ENCODE results near the gene CCDC57. TPM values are rescaled to one million over a fixed set of nuclear protein-coding genes. Genes with fewer than 3 reads are reported as not detected.

CCDC57 gene
- total and polyA plus RNA-seq, 11 donors, result 4.3 to 17.6 (median 9.5) TPM

DNA sequence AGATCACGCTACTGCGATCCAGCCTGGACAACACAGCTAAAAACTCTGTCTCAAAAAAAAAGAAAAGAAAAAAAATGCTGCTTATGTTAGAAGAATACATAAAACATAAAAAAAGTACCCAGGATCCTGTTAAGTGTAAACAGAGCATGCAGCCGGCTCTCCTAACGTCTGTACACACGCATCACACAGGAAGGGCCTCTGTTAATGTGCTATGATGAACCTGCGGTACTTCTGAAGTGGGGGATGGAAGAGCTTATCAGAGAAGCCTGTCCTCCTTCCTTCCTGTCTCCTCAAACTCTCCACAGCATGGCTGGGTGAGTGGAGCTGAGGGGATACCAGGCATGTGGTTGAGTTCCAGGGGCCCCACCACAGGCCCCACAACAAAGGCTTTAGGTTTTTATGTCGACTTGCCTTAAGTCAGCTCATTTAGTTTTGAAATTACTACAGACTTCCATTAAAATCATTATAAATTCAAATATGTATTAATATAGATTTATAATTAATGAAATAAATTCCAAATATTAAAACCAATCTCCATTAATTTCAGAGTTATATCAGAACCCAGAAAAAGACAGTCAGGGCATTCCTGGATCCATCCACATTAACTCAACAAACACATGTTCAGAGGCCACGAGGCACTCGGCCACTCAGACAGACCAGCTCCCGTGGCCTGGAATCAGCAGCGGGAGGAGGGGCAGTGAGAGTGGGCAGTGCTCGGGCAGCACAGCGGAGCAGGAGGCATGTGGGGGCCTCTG, 11.7 kb downstream of the CCDC57 start:
- Histone ChIP-seq H3K27ac (peak overlapping the region in 1 of 12 donors; percentile 49), H3K4me1 (peaks cover 0 to 12% (median 6%) of the 10 kb centered on the region in 12 donors), H3K4me3 (no peak overlapping the region), H3K36me3 (peaks cover 0 to 27% (median 9%) of the 10 kb centered on the region in 9 donors), H3K9me3 (no peaks in the 10 kb centered on the region), H3K27me3 (no peaks in the 10 kb centered on the region)
- ATAC-seq (no peak), DNase-seq (no peak)
- TF ChIP-seq, protein P1, sequence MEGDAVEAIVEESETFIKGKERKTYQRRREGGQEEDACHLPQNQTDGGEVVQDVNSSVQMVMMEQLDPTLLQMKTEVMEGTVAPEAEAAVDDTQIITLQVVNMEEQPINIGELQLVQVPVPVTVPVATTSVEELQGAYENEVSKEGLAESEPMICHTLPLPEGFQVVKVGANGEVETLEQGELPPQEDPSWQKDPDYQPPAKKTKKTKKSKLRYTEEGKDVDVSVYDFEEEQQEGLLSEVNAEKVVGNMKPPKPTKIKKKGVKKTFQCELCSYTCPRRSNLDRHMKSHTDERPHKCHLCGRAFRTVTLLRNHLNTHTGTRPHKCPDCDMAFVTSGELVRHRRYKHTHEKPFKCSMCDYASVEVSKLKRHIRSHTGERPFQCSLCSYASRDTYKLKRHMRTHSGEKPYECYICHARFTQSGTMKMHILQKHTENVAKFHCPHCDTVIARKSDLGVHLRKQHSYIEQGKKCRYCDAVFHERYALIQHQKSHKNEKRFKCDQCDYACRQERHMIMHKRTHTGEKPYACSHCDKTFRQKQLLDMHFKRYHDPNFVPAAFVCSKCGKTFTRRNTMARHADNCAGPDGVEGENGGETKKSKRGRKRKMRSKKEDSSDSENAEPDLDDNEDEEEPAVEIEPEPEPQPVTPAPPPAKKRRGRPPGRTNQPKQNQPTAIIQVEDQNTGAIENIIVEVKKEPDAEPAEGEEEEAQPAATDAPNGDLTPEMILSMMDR (IDR thresholded peaks at IDR 0.05), result no peak
- no peak for TF ChIP-seq POLR2A (IDR thresholded peaks at IDR 0.05)
- WGBS, 4 donors, result 84 to 93% (median 89%) methylated on average over 13 of the region's 13 CpGs
- intact Hi-C loops (cut with DNase I), result loop anchor here in 4 of 10 donors (10.0 kb wide), 3 partner anchors 124 to 224 kb away; no protein-coding TSS in a partner anchor

DNA sequence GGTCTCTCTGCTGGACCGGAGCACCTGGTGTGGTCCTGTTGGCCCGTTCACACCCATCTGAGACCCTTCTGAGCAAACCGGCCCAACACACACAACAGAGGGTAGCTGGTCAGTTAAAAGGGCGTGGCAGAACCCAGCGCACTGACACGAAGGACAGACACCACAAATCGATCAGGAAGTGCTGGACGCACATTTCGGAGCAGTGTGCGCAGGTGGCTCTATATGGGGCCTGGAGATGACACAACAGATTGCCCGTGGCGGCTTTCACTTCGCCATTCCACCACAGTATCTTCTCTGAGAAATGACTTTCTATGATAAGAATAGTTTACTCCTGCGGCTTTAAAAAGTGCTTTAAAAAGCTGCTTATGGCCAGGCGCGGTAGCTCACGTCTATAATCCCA, 12.5 kb downstream of the CCDC57 start:
- DNase-seq (no peak), ATAC-seq (no peak)
- H3K4me1 ChIP-seq, result peaks cover 0 to 8% (median 0%) of the 10 kb centered on the region in 12 donors
- TF ChIP-seq, protein P1 (IDR thresholded peaks at IDR 0.05), result no peak
- TF ChIP-seq POLR2A (IDR thresholded peaks at IDR 0.05), result no peak
- no peak overlapping the region for H3K4me3 ChIP-seq
- H3K9me3 ChIP-seq, result no peaks in the 10 kb centered on the region
- H3K36me3 ChIP-seq, result peaks cover 0 to 30% (median 9%) of the 10 kb centered on the region in 9 donors
- peak overlapping the region in 1 of 12 donors; percentile 49 for H3K27ac ChIP-seq
- intact Hi-C loops (cut with DNase I), result loop anchor here in 4 of 10 donors (10.0 kb wide), 3 partner anchors 125 to 225 kb away; no protein-coding TSS in a partner anchor
- 93 to 94% (median 94%) methylated on average over 15 to 17 of the region's 17 CpGs for WGBS, 4 donors
- no peaks in the 10 kb centered on the region for H3K27me3 ChIP-seq

DNA sequence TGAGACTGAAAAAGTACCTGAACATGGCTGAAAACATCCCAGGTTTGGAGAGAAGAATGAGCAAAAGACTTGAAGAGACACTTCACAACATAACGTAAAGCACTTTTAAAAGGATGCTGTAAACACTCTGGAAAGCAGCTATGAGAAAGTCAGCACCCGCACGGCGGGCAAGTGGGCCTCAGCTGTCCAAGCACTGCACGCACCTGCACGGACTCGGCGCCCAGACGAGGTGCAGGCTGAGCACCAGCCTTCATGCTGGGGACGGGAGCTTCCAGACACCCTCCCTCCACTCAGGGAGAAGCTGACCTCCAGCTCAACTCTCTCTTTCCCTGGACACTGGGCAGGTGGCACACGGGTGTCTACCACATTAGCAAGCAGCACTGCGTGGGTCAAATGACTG, 13.1 kb downstream of the CCDC57 start:
- WGBS, 4 donors, result 89 to 95% (median 92%) methylated on average over 12 of the region's 12 CpGs
- H3K4me3 ChIP-seq, result no peak overlapping the region
- intact Hi-C loops (cut with DNase I), result no loop called here
- DNase-seq (no peak), ATAC-seq (no peak)
- H3K4me1 ChIP-seq, result peaks cover 0 to 5% (median 0%) of the 10 kb centered on the region in 12 donors
- no peak for TF ChIP-seq POLR2A (IDR thresholded peaks at IDR 0.05)
- TF ChIP-seq, protein P1 (IDR thresholded peaks at IDR 0.05), result no peak
- H3K27me3 ChIP-seq, result no peaks in the 10 kb centered on the region
- H3K9me3 ChIP-seq, result no peaks in the 10 kb centered on the region
- peaks cover 0 to 37% (median 15%) of the 10 kb centered on the region in 9 donors for H3K36me3 ChIP-seq
- H3K27ac ChIP-seq, result no peak overlapping the region

DNA sequence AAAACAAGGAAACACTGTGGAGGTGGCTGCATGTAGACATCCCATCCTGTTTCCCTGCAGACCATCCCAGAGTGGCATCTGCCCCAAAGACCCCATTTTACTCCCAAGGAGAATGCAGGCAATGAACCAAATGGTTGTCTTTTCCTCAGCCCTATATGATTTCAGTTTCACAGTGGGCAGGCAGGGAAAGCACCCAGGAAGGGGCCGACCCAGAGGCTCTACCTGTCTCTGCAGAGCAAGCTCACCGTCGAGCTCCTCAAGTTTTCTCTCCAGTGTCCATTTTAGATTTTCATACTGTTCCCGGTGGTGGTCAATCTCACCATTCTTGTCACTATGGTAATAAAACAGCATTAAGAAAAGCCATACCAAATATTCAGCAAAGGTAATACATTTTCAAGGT, 14.6 kb downstream of the CCDC57 start:
- Histone ChIP-seq H3K4me3 (no peak overlapping the region), H3K9me3 (no peaks in the 10 kb centered on the region), H3K36me3 (peaks cover 0 to 48% (median 24%) of the 10 kb centered on the region in 9 donors), H3K27me3 (no peaks in the 10 kb centered on the region), H3K27ac (no peak overlapping the region), H3K4me1 (peaks cover 0 to 5% (median 0%) of the 10 kb centered on the region in 12 donors)
- DNase-seq (no peak), ATAC-seq (no peak)
- intact Hi-C loops (cut with DNase I), result no loop called here
- WGBS, 4 donors, result 91 to 98% (median 94%) methylated on average over 4 of the region's 4 CpGs
- no peak for TF ChIP-seq POLR2A (IDR thresholded peaks at IDR 0.05)
- TF ChIP-seq, protein P1 (IDR thresholded peaks at IDR 0.05), result no peak

Data from heart left ventricle (tissue), 16 donors.